PC-9 (cell line): ENCODE results near the gene EED. TPM values are rescaled to one million over a fixed set of nuclear protein-coding genes. Genes with fewer than 3 reads are reported as not detected.

ENCODE experiments used
- BruUV-seq: library from RNA; stranded (reverse); fragments of 400-500 nt; replicated peaks from 2 replicates; lab custom pipeline; 2021; lab: Mats Ljungman, UMichigan
- CTCF ChIA-PET: fragments of 300-600 bp; sonication (Branson Sonifier 250); formaldehyde crosslinking; loops from one replicate; lab custom pipeline; 2022; ENCODE audit warnings: antibody characterized with exemption; lab: Charles Lee
- POLR2A ChIA-PET: fragments of 300-600 bp; sonication (Branson Sonifier 250); formaldehyde crosslinking; loops from one replicate; lab custom pipeline; 2022; ENCODE audit warnings: antibody characterized with exemption; ENCODE audit not compliant: unreplicated experiment; lab: Charles Lee
- DNase-seq, 2 experiments: peaks; one replicate each; pipeline versions ENCODE4 v3.0.0 to v3.0.0-alpha.2; 2015 to 2022; ENCODE audit warnings: mixed read lengths in 1 of 2
- H2AFZ ChIP-seq: fragments of 200-600 bp; sonication (generic); 2 replicates; pipeline ENCODE4 v1.8.1; 2017; ENCODE audit warnings: antibody characterized with exemption
- H3F3A ChIP-seq: fragments of 200-600 bp; sonication (generic); 2 replicates; pipeline ENCODE4 v1.8.1; 2017; ENCODE audit warnings: antibody characterized with exemption, mild to moderate bottlenecking, low read depth; ENCODE audit not compliant: insufficient read depth
- H3K27ac ChIP-seq: fragments of 200-600 bp; sonication (generic); 2 replicates; pipeline ENCODE4 v1.6.1; 2016; ENCODE audit warnings: mixed run types
- H3K27me3 ChIP-seq: fragments of 200-600 bp; sonication (generic); 2 replicates; pipeline ENCODE4 v1.6.1; 2016; ENCODE audit warnings: low read depth, mixed run types; ENCODE audit not compliant: insufficient read depth
- H3K36me3 ChIP-seq: fragments of 200-600 bp; sonication (generic); 2 replicates; pipeline ENCODE4 v1.6.1; 2016; ENCODE audit warnings: low read depth, mixed run types
- H3K4me1 ChIP-seq: fragments of 200-600 bp; sonication (generic); replicated peaks from 2 replicates; pipeline ENCODE4 v1.6.1; 2016; ENCODE audit warnings: mixed run types; ENCODE audit not compliant: insufficient read depth
- H3K4me2 ChIP-seq: fragments of 200-600 bp; sonication (generic); 2 replicates; pipeline ENCODE4 v1.6.1; 2017; ENCODE audit warnings: mixed run types
- H3K4me3 ChIP-seq: fragments of 200-600 bp; sonication (generic); 2 replicates; pipeline ENCODE4 v1.6.1; 2016; ENCODE audit warnings: mixed run types
- H3K79me2 ChIP-seq: fragments of 200-600 bp; sonication (generic); 2 replicates; pipeline ENCODE4 v1.6.1; 2017; ENCODE audit warnings: low read depth, mixed run types
- H3K9me2 ChIP-seq: fragments of 200-600 bp; sonication (generic); 2 replicates; pipeline ENCODE4 v1.8.1; 2017; ENCODE audit warnings: mild to moderate bottlenecking; ENCODE audit not compliant: insufficient read depth
- H3K9me3 ChIP-seq: fragments of 200-600 bp; sonication (generic); 2 replicates; pipeline ENCODE4 v1.8.1; 2016; ENCODE audit warnings: low read depth; ENCODE audit not compliant: insufficient read depth
- H4K20me1 ChIP-seq: fragments of 200-600 bp; sonication (generic); 2 replicates; pipeline ENCODE4 v1.8.1; 2017; ENCODE audit not compliant: insufficient read depth
- CTCF ChIP-seq: fragments of 200-600 bp; sonication (generic); conservative IDR thresholded peaks from 2 replicates; pipeline ENCODE4 v1.6.1; 2017; ENCODE audit warnings: mixed run types, antibody characterized with exemption, mild to moderate bottlenecking, moderate library complexity
- EZH2 ChIP-seq: fragments of 200-600 bp; sonication (generic); IDR thresholded peaks from 2 replicates; pipeline ENCODE4 v1.8.0; 2017; ENCODE audit warnings: antibody characterized with exemption, low read depth
- intact Hi-C: fragments of 100-400 bp; cut with micrococcal nuclease; formaldehyde crosslinking; loops from one replicate; pipeline ENCODE4 v1.10.0; 2022; ENCODE audit not compliant: unreplicated experiment
- total RNA-seq: library from RNA; stranded (reverse); gene quantifications from 2 replicates; pipeline ENCODE4 v1.2.3, GENCODE V29; 2021

Gene EED
- total RNA-seq, 1 experiment from 2014 or later: 37.4 TPM

GRCh38 chr11:86204356-86204755, 40.2 kb upstream of the EED start:
- H3K4me3 ChIP-seq: no peak overlapping the region
- CTCF ChIA-PET: interaction anchor here (0.5 kb wide), 1 partner anchor 350 kb away, joined by 4 read pairs; no protein-coding TSS in a partner anchor

GRCh38 chr11:86205421-86206336, 38.9 kb upstream of the EED start:
- no TSS peak for BruUV-seq
- no peak for DNase-seq
- Histone ChIP-seq H3K4me1 (0 out of 2 replicates have a peak, but pooled peaks cover 5% of the 10 kb centered on the region), H3K79me2 (no peaks in the 10 kb centered on the region), H3K27me3 (no peaks in the 10 kb centered on the region), H3K9me3 (no peaks in the 10 kb centered on the region), H3F3A (no peaks in the 10 kb centered on the region), H4K20me1 (no peaks in the 10 kb centered on the region), H3K4me2 (no peak overlapping the region), H3K36me3 (no peaks in the 10 kb centered on the region), H3K4me3 (no peak overlapping the region), H2AFZ (no peak overlapping the region), H3K27ac (no peak overlapping the region), H3K9me2 (no peaks in the 10 kb centered on the region)
- ChIA-PET POLR2A (no interaction called here), CTCF (no interaction called here)
- TF ChIP-seq EZH2 (no peak), CTCF (no peak)
- intact Hi-C loops: no loop called here

More at GRCh38 chr11:86204356-86204755, 40.2 kb upstream of the EED start:
- no peak overlapping the region for H3K27ac ChIP-seq
- H3K27me3 ChIP-seq: no peaks in the 10 kb centered on the region
- TF ChIP-seq CTCF: no peak
- TF ChIP-seq EZH2: no peak
- no peaks in the 10 kb centered on the region for H4K20me1 ChIP-seq
- H3K9me2 ChIP-seq: no peaks in the 10 kb centered on the region
- no peaks in the 10 kb centered on the region for H3K36me3 ChIP-seq
- no peaks in the 10 kb centered on the region for H3K9me3 ChIP-seq
- POLR2A ChIA-PET: no interaction called here
- 0 out of 2 replicates have a peak, but pooled peaks cover 5% of the 10 kb centered on the region for H3K4me1 ChIP-seq
- no peak overlapping the region for H3K4me2 ChIP-seq
- no peak overlapping the region for H2AFZ ChIP-seq
- H3F3A ChIP-seq: no peaks in the 10 kb centered on the region
- BruUV-seq: no TSS peak
- H3K79me2 ChIP-seq: no peaks in the 10 kb centered on the region
- intact Hi-C loops: no loop called here
- DNase-seq: no peak

- BruUV-seq: no TSS peak
- DNase-seq: no peak
- TF ChIP-seq EZH2 (no peak), CTCF (no peak)
- H3F3A ChIP-seq: no peaks in the 10 kb centered on the region
- no peaks in the 10 kb centered on the region for H4K20me1 ChIP-seq
- no peaks in the 10 kb centered on the region for H3K36me3 ChIP-seq
- H3K79me2 ChIP-seq: no peaks in the 10 kb centered on the region
- no peaks in the 10 kb centered on the region for H3K9me3 ChIP-seq
- no peak overlapping the region for H3K4me3 ChIP-seq
- H3K9me2 ChIP-seq: no peaks in the 10 kb centered on the region
- H3K27ac ChIP-seq: no peak overlapping the region
- H3K27me3 ChIP-seq: no peaks in the 10 kb centered on the region
- 0 out of 2 replicates have a peak, but pooled peaks cover 5% of the 10 kb centered on the region for H3K4me1 ChIP-seq
- ChIA-PET CTCF (interaction anchor here (1.0 kb wide), 1 partner anchor 13 kb away, joined by 19 read pairs; no protein-coding TSS in a partner anchor), POLR2A (no interaction called here)
- no peak overlapping the region for H3K4me2 ChIP-seq
- no peak overlapping the region for H2AFZ ChIP-seq
- intact Hi-C loops: no loop called here
Observed at GRCh38 chr11:86206337-86206695, 38.2 kb upstream of the EED start.
